Breast epithelium (tissue), 4 donors: ENCODE data around the gene EPB41L2. TPM values are rescaled to one million over a fixed set of nuclear protein-coding genes. Genes with fewer than 3 reads are reported as not detected.
"Not testable (repeated sequence)": the region's sequence is repeated elsewhere in the genome, so short reads cannot be mapped to it uniquely, and the experiment has no call there.

Experiments used
- DNase-seq, 2 donors: peaks; one replicate each; pipeline ENCODE4 v3.0.0-alpha.2; 2019; ENCODE audit warnings: low spot score in 2 of 2
- H3K27ac ChIP-seq, 2 donors: fragments of 200-600 bp; sonication (generic) in 1 of 2; one replicate each; pipeline ENCODE4 v1.5.1; 2016 to 2019; ENCODE audit warnings: mild to moderate bottlenecking in 1 of 2
- H3K27me3 ChIP-seq, 2 donors: fragments of 200-600 bp; sonication (generic) in 1 of 2; one replicate each; pipeline versions ENCODE4 v1.5.1 to v1.6.0; 2017 to 2019; ENCODE audit warnings: control low read depth in 1 of 2, mild to moderate bottlenecking in 1 of 2
- H3K36me3 ChIP-seq: fragments of 200-600 bp; one replicate; pipeline ENCODE4 v1.5.1; 2019
- H3K4me1 ChIP-seq, 2 donors: fragments of 200-600 bp; sonication (generic); one replicate each; pipeline ENCODE4 v1.5.1; 2016 to 2019; ENCODE audit warnings: control low read depth in 1 of 2
- H3K4me3 ChIP-seq, 3 donors: fragments of 200-600 bp; sonication (generic); 1 replicate in 2 of 3; 2 replicates in 1 of 3; pipeline ENCODE4 v1.5.1; 2016 to 2019; ENCODE audit warnings: mild to moderate bottlenecking in 3 of 3, moderate library complexity in 2 of 3
- H3K9me3 ChIP-seq, 2 donors: fragments of 200-600 bp; sonication (generic) in 1 of 2; one replicate each; pipeline ENCODE4 v1.5.1; 2016 to 2019; ENCODE audit warnings: control low read depth in 1 of 2
- CTCF ChIP-seq, 3 donors: fragments of 450-650 bp; IDR thresholded peaks; one replicate each; pipeline ENCODE4 v1.5.1; 2016 to 2017; ENCODE audit warnings: antibody characterized with exemption in 3 of 3, mild to moderate bottlenecking in 3 of 3, moderate library complexity in 3 of 3
- POLR2A ChIP-seq: fragments of 450-650 bp; IDR thresholded peaks from one replicate; pipeline ENCODE4 v1.6.1; 2016; ENCODE audit warnings: antibody characterized with exemption, mild to moderate bottlenecking, moderate library complexity
- POLR2AphosphoS5 ChIP-seq, 3 donors: sonication (generic); formaldehyde crosslinking; IDR thresholded peaks; one replicate each; pipeline ENCODE4 v1.6.1; 2017; ENCODE audit warnings: antibody characterized with exemption in 3 of 3
- intact Hi-C: fragments of 100-400 bp; cut with DNase I; formaldehyde crosslinking; loops from one replicate; pipeline ENCODE4 v1.15.1; 2023; ENCODE audit warnings: low total_unique reads
- total RNA-seq, 3 donors: library from RNA; depleted of rRNA; stranded (reverse); fragments of >200 nt; gene quantifications; one replicate each; pipeline ENCODE4 v1.1.0, GENCODE V29; 2016

The EPB41L2 gene
- total RNA-seq, 3 donors from 2014 or later = 72.7 to 110 (median 101) TPM

GRCh38 chr6:130944486-130944885 lies 118.6 kb downstream of the EPB41L2 start:
- Histone ChIP-seq H3K27me3 (no peaks in the 10 kb centered on the region), H3K4me1 (peaks cover 0 to 6% of the 10 kb centered on the region in 2 donors), H3K36me3 (no peaks in the 10 kb centered on the region), H3K9me3 (no peaks in the 10 kb centered on the region), H3K27ac (no peak overlapping the region), H3K4me3 (no peak overlapping the region)
- intact Hi-C loops = no loop called here
- TF ChIP-seq POLR2AphosphoS5 (IDR thresholded peaks at IDR 0.05) (no peak), POLR2A (no peak), CTCF (IDR thresholded peaks at IDR 0.05) (no peak)
- DNase-seq = no peak

- Histone ChIP-seq H3K9me3 (no peaks in the 10 kb centered on the region), H3K27ac (no peak overlapping the region), H3K36me3 (no peaks in the 10 kb centered on the region), H3K4me1 (peaks cover 0 to 6% of the 10 kb centered on the region in 2 donors), H3K4me3 (no peak overlapping the region), H3K27me3 (no peaks in the 10 kb centered on the region)
- intact Hi-C loops = no loop called here
- DNase-seq = no peak
- TF ChIP-seq POLR2A (no peak), POLR2AphosphoS5 (IDR thresholded peaks at IDR 0.05) (no peak), CTCF (IDR thresholded peaks at IDR 0.05) (no peak)
These were observed 119.3 kb downstream of the EPB41L2 start for GRCh38 chr6:130943738-130944137.

- intact Hi-C loops, DNase-seq: not testable (repeated sequence)
These were observed 120.3 kb downstream of the EPB41L2 start for GRCh38 chr6:130942752-130943151.

GRCh38 chr6:130937942-130938604 lies 125.0 kb downstream of the EPB41L2 start:
- no peaks in the 10 kb centered on the region for H3K9me3 ChIP-seq
- intact Hi-C loops = no loop called here
- TF ChIP-seq POLR2AphosphoS5 (IDR thresholded peaks at IDR 0.05) = no peak
- DNase-seq = no peak
- no peak overlapping the region for H3K4me3 ChIP-seq
- no peaks in the 10 kb centered on the region for H3K4me1 ChIP-seq
- peak overlapping the region; percentile 64 to 74 for H3K27ac ChIP-seq
- no peaks in the 10 kb centered on the region for H3K27me3 ChIP-seq
- no peaks in the 10 kb centered on the region for H3K36me3 ChIP-seq

More at GRCh38 chr6:130942752-130943151, 120.3 kb downstream of the EPB41L2 start:
- H3K4me1 ChIP-seq, H3K36me3 ChIP-seq, H3K27me3 ChIP-seq, H3K4me3 ChIP-seq, H3K27ac ChIP-seq, H3K9me3 ChIP-seq: not testable (repeated sequence)

GRCh38 chr6:130936933-130937332 lies 126.1 kb downstream of the EPB41L2 start:
- TF ChIP-seq POLR2A (no peak), CTCF (IDR thresholded peaks at IDR 0.05) (no peak), POLR2AphosphoS5 (IDR thresholded peaks at IDR 0.05) (no peak)
- H3K27ac ChIP-seq = no peak overlapping the region
- no peak overlapping the region for H3K4me3 ChIP-seq
- no peaks in the 10 kb centered on the region for H3K4me1 ChIP-seq
- H3K36me3 ChIP-seq = no peaks in the 10 kb centered on the region
- H3K9me3 ChIP-seq = no peaks in the 10 kb centered on the region
- no peak for DNase-seq
- H3K27me3 ChIP-seq = no peaks in the 10 kb centered on the region
- intact Hi-C loops = no loop called here

- no peaks in the 10 kb centered on the region for H3K4me1 ChIP-seq
- no peak overlapping the region for H3K4me3 ChIP-seq
- no peaks in the 10 kb centered on the region for H3K9me3 ChIP-seq
- H3K27me3 ChIP-seq = no peaks in the 10 kb centered on the region
- H3K36me3 ChIP-seq = no peaks in the 10 kb centered on the region
- no peak overlapping the region for H3K27ac ChIP-seq
- DNase-seq = no peak
- intact Hi-C loops = no loop called here
- no peak for TF ChIP-seq POLR2A
- no peak for TF ChIP-seq POLR2AphosphoS5 (IDR thresholded peaks at IDR 0.05)
- no peak for TF ChIP-seq CTCF (IDR thresholded peaks at IDR 0.05)
These were observed 127.1 kb downstream of the EPB41L2 start for GRCh38 chr6:130935978-130936377.
